Breast epithelium (tissue), 4 donors: Measurements from ENCODE around the gene HTT. TPM values are rescaled to one million over a fixed set of nuclear protein-coding genes. Genes with fewer than 3 reads are reported as not detected.

Experiments used
- DNase-seq, 2 donors: peaks; one replicate each; pipeline ENCODE4 v3.0.0-alpha.2; 2019; ENCODE audit warnings: low spot score in 2 of 2
- H3K27ac ChIP-seq, 2 donors: fragments of 200-600 bp; sonication (generic) in 1 of 2; one replicate each; pipeline ENCODE4 v1.5.1; 2016 to 2019; ENCODE audit warnings: mild to moderate bottlenecking in 1 of 2
- H3K27me3 ChIP-seq, 2 donors: fragments of 200-600 bp; sonication (generic) in 1 of 2; one replicate each; pipeline versions ENCODE4 v1.5.1 to v1.6.0; 2017 to 2019; ENCODE audit warnings: control low read depth in 1 of 2, mild to moderate bottlenecking in 1 of 2
- H3K36me3 ChIP-seq: fragments of 200-600 bp; one replicate; pipeline ENCODE4 v1.5.1; 2019
- H3K4me1 ChIP-seq, 2 donors: fragments of 200-600 bp; sonication (generic); one replicate each; pipeline ENCODE4 v1.5.1; 2016 to 2019; ENCODE audit warnings: control low read depth in 1 of 2
- H3K4me3 ChIP-seq, 3 donors: fragments of 200-600 bp; sonication (generic); 1 replicate in 2 of 3; 2 replicates in 1 of 3; pipeline ENCODE4 v1.5.1; 2016 to 2019; ENCODE audit warnings: mild to moderate bottlenecking in 3 of 3, moderate library complexity in 2 of 3
- H3K9me3 ChIP-seq, 2 donors: fragments of 200-600 bp; sonication (generic) in 1 of 2; one replicate each; pipeline ENCODE4 v1.5.1; 2016 to 2019; ENCODE audit warnings: control low read depth in 1 of 2
- POLR2A ChIP-seq: fragments of 450-650 bp; IDR thresholded peaks from one replicate; pipeline ENCODE4 v1.6.1; 2016; ENCODE audit warnings: antibody characterized with exemption, mild to moderate bottlenecking, moderate library complexity
- POLR2AphosphoS5 ChIP-seq, 3 donors: sonication (generic); formaldehyde crosslinking; IDR thresholded peaks; one replicate each; pipeline ENCODE4 v1.6.1; 2017; ENCODE audit warnings: antibody characterized with exemption in 3 of 3
- intact Hi-C: fragments of 100-400 bp; cut with DNase I; formaldehyde crosslinking; loops from one replicate; pipeline ENCODE4 v1.15.1; 2023; ENCODE audit warnings: low total_unique reads
- total RNA-seq, 3 donors: library from RNA; depleted of rRNA; stranded (reverse); fragments of >200 nt; gene quantifications; one replicate each; pipeline ENCODE4 v1.1.0, GENCODE V29; 2016
- TF ChIP-seq, protein P1 (sequence below), 3 donors: fragments of 450-650 bp; IDR thresholded peaks; one replicate each; pipeline ENCODE4 v1.5.1; 2016 to 2017; ENCODE audit warnings: antibody characterized with exemption in 3 of 3, mild to moderate bottlenecking in 3 of 3, moderate library complexity in 3 of 3

Gene HTT
- total RNA-seq, 3 donors from 2014 or later = 53.8 to 71.1 (median 55.1) TPM

DNA sequence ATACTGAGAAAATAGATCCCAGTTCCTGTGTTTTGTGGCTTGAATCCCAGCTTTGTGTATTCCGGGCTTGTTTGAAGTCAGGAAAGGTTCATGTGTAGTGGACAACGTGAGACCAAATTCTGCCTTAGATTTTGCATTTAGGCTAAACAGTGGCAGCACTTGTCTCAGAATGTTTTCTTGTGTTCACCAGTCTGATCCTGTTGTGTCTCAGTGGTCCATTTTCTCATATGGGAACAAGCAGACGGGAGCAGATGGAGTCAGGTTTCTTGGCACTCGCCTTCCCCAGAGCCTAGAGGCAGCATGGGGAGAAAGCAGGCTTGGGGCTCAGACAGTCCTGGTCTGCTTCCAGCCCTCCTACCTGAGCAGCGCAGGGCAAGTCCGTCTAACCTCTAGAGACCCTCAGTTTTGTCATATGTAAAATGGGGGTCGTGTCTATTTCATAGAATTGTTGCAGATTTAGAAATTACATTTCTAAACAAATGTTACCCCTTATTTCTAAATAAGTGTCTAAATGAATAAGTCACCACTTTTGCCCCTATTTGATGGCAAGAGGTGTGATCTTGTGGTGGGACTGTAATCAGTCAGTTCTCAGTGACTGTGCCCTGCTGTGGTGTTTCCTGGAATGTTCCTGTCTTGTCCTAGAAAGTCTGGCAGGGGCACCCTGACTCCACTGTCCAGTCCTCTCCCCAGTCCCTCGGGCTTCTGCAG, 146.1 kb downstream of the HTT start:
- Histone ChIP-seq H3K9me3 (no peaks in the 10 kb centered on the region), H3K4me1 (no peaks in the 10 kb centered on the region), H3K4me3 (no peak overlapping the region), H3K27me3 (no peaks in the 10 kb centered on the region), H3K36me3 (no peaks in the 10 kb centered on the region), H3K27ac (no peak overlapping the region)
- no peak for DNase-seq
- intact Hi-C loops = no loop called here
- TF ChIP-seq, protein P1, sequence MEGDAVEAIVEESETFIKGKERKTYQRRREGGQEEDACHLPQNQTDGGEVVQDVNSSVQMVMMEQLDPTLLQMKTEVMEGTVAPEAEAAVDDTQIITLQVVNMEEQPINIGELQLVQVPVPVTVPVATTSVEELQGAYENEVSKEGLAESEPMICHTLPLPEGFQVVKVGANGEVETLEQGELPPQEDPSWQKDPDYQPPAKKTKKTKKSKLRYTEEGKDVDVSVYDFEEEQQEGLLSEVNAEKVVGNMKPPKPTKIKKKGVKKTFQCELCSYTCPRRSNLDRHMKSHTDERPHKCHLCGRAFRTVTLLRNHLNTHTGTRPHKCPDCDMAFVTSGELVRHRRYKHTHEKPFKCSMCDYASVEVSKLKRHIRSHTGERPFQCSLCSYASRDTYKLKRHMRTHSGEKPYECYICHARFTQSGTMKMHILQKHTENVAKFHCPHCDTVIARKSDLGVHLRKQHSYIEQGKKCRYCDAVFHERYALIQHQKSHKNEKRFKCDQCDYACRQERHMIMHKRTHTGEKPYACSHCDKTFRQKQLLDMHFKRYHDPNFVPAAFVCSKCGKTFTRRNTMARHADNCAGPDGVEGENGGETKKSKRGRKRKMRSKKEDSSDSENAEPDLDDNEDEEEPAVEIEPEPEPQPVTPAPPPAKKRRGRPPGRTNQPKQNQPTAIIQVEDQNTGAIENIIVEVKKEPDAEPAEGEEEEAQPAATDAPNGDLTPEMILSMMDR (IDR thresholded peaks at IDR 0.05) = no peak
- TF ChIP-seq POLR2AphosphoS5 (IDR thresholded peaks at IDR 0.05) (no peak), POLR2A (no peak)

DNA sequence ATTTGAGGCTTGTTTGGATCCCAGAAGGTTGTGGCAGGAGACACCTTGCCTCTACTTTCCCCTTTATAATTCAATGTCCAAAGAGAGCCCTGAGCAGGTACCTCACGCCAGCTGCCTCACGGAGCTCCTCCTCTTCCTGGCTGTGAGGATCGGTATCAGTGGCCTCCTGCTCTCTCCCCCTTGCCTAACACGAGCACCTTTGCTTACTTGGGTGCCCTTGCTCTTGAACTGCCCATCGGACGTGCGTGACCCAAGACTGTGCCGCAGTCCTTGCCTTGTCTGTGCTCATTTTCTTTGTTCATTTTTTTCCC, 146.7 kb downstream of the HTT start:
- no peak overlapping the region for H3K27ac ChIP-seq
- intact Hi-C loops = no loop called here
- no peaks in the 10 kb centered on the region for H3K9me3 ChIP-seq
- H3K4me1 ChIP-seq = no peaks in the 10 kb centered on the region
- H3K36me3 ChIP-seq = no peaks in the 10 kb centered on the region
- no peak for DNase-seq
- no peaks in the 10 kb centered on the region for H3K27me3 ChIP-seq
- no peak overlapping the region for H3K4me3 ChIP-seq
- TF ChIP-seq POLR2AphosphoS5 (IDR thresholded peaks at IDR 0.05) = no peak
- TF ChIP-seq, protein P1 (IDR thresholded peaks at IDR 0.05) = no peak
- TF ChIP-seq POLR2A = no peak

DNA sequence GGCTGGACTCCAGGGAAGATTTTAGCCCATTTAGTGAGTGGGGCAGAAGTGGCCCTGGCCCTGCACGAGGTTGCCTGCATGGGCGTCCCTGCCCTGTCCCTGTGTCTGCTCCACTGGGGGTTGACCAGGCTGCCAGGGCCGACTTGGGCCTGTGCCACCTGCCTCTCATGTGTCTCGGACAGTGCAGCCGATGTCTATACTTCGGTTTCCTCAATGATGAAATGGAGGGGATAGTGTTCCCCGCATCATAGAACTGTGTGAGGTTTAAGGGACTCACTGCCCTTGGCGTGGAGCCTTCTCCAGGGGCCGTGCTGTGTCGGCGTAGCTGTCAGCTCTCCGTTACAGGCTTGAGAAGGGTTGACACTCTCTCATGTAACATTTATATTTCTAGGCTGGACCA, 147.5 kb downstream of the HTT start:
- DNase-seq = no peak
- Histone ChIP-seq H3K27me3 (no peaks in the 10 kb centered on the region), H3K9me3 (no peaks in the 10 kb centered on the region), H3K27ac (no peak overlapping the region), H3K4me3 (no peak overlapping the region), H3K4me1 (no peaks in the 10 kb centered on the region), H3K36me3 (no peaks in the 10 kb centered on the region)
- TF ChIP-seq, protein P1 (IDR thresholded peaks at IDR 0.05) = no peak
- intact Hi-C loops = no loop called here

DNA sequence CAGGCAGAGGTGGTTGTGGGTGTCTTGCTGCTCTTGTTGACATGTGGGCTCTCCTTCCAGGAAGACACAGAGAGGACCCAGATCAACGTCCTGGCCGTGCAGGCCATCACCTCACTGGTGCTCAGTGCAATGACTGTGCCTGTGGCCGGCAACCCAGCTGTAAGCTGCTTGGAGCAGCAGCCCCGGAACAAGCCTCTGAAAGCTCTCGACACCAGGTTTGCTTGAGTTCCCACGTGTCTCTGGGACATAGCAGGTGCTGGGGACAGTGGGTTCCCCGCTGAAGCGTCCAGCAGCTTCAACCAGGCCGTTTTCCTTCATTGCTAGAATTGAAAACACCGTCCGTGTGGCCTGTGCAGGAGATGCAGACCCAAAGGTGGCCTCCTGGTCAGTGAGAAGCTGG, 148.9 kb downstream of the HTT start:
- no peaks in the 10 kb centered on the region for H3K4me1 ChIP-seq
- no peaks in the 10 kb centered on the region for H3K9me3 ChIP-seq
- no peak overlapping the region for H3K27ac ChIP-seq
- DNase-seq = no peak
- no peaks in the 10 kb centered on the region for H3K36me3 ChIP-seq
- no peaks in the 10 kb centered on the region for H3K27me3 ChIP-seq
- intact Hi-C loops = no loop called here
- no peak overlapping the region for H3K4me3 ChIP-seq
- TF ChIP-seq POLR2A (no peak), POLR2AphosphoS5 (IDR thresholded peaks at IDR 0.05) (no peak)
- TF ChIP-seq, protein P1 (IDR thresholded peaks at IDR 0.05) = no peak

DNA sequence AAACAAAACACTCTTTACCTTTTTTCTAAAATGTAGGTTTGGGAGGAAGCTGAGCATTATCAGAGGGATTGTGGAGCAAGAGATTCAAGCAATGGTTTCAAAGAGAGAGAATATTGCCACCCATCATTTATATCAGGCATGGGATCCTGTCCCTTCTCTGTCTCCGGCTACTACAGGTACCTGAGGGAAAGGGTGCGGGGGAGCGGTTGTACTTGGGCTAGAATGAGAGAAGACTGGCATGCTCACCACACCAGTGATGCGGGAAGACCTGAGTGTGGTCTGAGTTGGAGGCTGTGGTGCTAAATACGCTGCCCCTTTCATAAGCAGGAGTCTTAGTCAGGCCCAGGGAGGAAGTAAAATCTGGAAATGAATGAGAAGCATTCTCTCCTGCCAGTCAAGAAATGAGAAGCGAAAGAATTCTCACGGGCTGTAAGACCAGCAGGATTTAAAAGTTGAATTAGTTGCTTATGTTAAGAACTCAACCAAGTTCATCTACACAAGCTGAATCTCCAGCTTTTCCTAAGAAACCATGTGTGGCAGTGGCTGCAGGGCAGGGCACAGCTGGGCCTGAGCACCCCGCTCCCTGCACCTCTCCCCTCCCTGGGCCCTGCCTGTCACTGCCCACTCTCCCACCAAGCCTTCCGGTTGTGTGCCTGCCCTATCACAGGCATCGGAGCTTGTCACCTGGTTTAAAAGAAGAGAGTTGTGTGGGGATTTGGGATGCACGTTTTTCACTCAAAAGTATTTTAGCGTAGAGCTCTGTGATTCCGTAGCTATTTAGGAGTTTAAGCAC, 149.7 kb downstream of the HTT start:
- Histone ChIP-seq H3K27ac (no peak overlapping the region), H3K9me3 (no peaks in the 10 kb centered on the region), H3K4me1 (no peaks in the 10 kb centered on the region), H3K36me3 (no peaks in the 10 kb centered on the region), H3K4me3 (no peak overlapping the region), H3K27me3 (no peaks in the 10 kb centered on the region)
- TF ChIP-seq POLR2AphosphoS5 (IDR thresholded peaks at IDR 0.05) (no peak), POLR2A (no peak)
- TF ChIP-seq, protein P1 (IDR thresholded peaks at IDR 0.05) = no peak
- no peak for DNase-seq
- intact Hi-C loops = no loop called here
